ENCODE data around the gene RAPGEF6. TPM values are rescaled to one million over a fixed set of nuclear protein-coding genes. Genes with fewer than 3 reads are reported as not detected.

RAPGEF6 gene
- polyA plus RNA-seq, 6 donors from 2014 or later: 15.3 to 28.3 (median 23.3) TPM

DNA sequence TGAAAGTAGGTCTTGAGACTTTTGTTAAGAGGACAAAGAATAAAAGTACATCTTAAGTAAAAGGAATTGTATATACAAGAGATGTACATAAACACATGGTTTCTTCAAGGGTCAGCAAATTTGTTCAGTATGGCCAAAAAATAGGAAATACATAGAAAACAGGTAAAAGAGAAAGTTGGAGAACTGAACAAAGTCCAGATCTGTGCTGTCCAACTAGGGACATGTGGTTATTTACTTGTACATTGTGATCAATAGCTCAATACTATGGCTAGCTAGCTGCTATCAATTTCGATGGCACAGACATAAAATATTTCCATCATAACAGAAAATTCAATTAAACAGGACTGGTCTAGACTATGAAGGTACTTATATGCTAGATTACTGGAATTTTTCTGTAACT lies 92.3 kb downstream of the RAPGEF6 start:
- H3K27me3 Mint-ChIP-seq: no peaks in the 10 kb centered on the region
- H3K4me1 Mint-ChIP-seq: peaks cover 30 to 39% (median 38%) of the 10 kb centered on the region in 3 donors
- DNase-seq (no peak), ATAC-seq (ENCODE audit: low read depth in 2 of 2) (no peak)
- H3K9me3 Mint-ChIP-seq: no peaks in the 10 kb centered on the region
- H3K36me3 Mint-ChIP-seq: peaks cover 13 to 28% of the 10 kb centered on the region in 2 donors
- H3K27ac Mint-ChIP-seq: peak overlapping the region in 1 of 6 donors; percentile 22
- H3K4me3 Mint-ChIP-seq: no peak overlapping the region

DNA sequence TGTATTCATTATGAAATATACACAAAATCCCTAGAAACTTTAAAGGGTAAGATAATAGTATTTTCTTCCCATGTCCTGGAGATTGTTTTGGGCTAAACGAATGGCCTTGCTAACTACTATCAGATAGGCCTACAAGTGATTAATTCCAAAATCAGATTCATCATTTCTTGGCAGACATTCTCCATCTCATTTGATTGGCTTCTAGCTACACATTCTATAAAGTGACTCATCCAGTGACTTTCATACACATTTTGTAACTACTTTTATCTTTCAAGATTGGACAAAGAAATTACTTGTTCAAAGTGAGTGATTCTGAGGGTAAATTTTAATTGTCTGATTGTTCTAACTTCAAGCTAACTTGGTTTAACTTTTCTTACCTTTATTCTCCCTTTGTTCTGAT lies 93.3 kb downstream of the RAPGEF6 start:
- H3K4me1 Mint-ChIP-seq: peaks cover 31 to 38% (median 36%) of the 10 kb centered on the region in 3 donors
- H3K9me3 Mint-ChIP-seq: no peaks in the 10 kb centered on the region
- peak overlapping the region in 3 of 6 donors; percentile 6 to 74 (median 22) for H3K27ac Mint-ChIP-seq
- no peak overlapping the region for H3K4me3 Mint-ChIP-seq
- peaks cover 13 to 26% of the 10 kb centered on the region in 2 donors for H3K36me3 Mint-ChIP-seq
- no peak for ATAC-seq (ENCODE audit: low read depth in 2 of 2)
- DNase-seq: no peak
- no peaks in the 10 kb centered on the region for H3K27me3 Mint-ChIP-seq

DNA sequence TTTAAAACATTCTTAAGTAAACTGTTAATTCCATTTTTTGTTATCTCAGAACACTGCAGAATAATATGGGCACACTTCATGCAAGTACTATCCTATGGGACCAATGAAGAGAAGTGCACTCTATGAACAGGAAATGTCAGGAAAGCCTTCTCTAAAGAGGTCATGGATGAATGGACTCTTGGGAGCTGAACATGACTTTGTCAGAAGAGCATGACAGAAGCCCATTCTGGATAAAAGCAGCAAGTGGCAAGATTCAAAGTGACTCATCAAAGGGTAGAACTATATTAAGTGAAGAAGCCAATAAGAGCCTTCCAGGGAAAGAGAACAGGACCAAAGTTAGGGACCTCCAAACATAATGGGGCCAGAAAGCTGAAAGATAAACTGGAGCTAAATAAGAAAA lies 94.0 kb downstream of the RAPGEF6 start:
- no peak overlapping the region for H3K4me3 Mint-ChIP-seq
- H3K36me3 Mint-ChIP-seq: peaks cover 13 to 26% of the 10 kb centered on the region in 2 donors
- no peak for ATAC-seq (ENCODE audit: low read depth in 2 of 2)
- H3K4me1 Mint-ChIP-seq: peaks cover 36 to 42% (median 40%) of the 10 kb centered on the region in 3 donors
- H3K9me3 Mint-ChIP-seq: no peaks in the 10 kb centered on the region
- H3K27me3 Mint-ChIP-seq: no peaks in the 10 kb centered on the region
- no peak for DNase-seq
- H3K27ac Mint-ChIP-seq: peak overlapping the region in 5 of 6 donors; percentile 17 to 67 (median 60)

DNA sequence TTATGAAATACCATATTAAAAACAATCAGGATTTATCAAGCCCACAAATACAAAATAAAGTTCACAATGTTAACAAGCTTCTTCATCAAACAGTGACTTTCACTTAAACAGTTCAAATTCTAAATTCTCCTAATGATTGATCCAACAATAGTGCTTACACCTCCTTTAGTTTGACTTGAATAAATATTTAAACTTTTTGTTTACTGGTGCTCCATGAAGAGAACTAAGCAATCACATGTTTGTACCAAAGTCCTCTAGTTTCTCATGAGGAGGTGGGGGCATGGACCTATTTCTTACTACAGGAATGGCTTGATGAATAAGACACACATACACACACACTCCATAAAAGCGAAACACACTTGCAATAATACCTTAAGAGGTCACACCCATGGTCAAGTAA lies 95.8 kb downstream of the RAPGEF6 start:
- ATAC-seq (ENCODE audit: low read depth in 2 of 2) (no peak), DNase-seq (no peak)
- Mint-ChIP-seq H3K9me3 (no peaks in the 10 kb centered on the region), H3K27me3 (no peaks in the 10 kb centered on the region), H3K4me3 (no peak overlapping the region), H3K27ac (peak overlapping the region in 3 of 6 donors; percentile 6 to 59 (median 39)), H3K36me3 (peaks cover 9 to 16% of the 10 kb centered on the region in 2 donors), H3K4me1 (peaks cover 32 to 36% (median 34%) of the 10 kb centered on the region in 3 donors)

DNA sequence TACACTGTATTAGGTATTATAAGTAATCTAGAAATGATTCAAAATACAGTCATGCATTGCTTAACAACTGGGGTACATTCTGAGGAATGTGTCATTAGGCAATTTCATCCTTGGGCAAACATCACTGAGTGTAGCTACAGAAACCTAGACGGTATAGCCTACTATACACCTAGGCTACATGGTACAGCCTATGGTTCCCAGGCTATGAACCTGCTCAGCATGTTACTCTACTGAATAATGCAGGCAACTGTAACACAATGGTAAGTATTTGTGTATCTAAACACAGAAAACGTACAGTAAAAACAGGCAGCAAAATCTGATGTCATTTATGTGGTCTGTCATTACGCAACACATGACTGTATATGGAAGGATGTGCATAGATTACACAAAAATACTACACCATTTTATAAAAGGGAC lies 96.8 kb downstream of the RAPGEF6 start:
- H3K27me3 Mint-ChIP-seq: no peaks in the 10 kb centered on the region
- H3K4me1 Mint-ChIP-seq: peaks cover 33 to 35% (median 35%) of the 10 kb centered on the region in 3 donors
- H3K27ac Mint-ChIP-seq: peak overlapping the region in 5 of 6 donors; percentile 78 to 92 (median 87)
- no peaks in the 10 kb centered on the region for H3K9me3 Mint-ChIP-seq
- H3K4me3 Mint-ChIP-seq: no peak overlapping the region
- ATAC-seq (ENCODE audit: low read depth in 2 of 2) (no peak), DNase-seq (no peak)
- peaks cover 3 to 9% of the 10 kb centered on the region in 2 donors for H3K36me3 Mint-ChIP-seq

DNA sequence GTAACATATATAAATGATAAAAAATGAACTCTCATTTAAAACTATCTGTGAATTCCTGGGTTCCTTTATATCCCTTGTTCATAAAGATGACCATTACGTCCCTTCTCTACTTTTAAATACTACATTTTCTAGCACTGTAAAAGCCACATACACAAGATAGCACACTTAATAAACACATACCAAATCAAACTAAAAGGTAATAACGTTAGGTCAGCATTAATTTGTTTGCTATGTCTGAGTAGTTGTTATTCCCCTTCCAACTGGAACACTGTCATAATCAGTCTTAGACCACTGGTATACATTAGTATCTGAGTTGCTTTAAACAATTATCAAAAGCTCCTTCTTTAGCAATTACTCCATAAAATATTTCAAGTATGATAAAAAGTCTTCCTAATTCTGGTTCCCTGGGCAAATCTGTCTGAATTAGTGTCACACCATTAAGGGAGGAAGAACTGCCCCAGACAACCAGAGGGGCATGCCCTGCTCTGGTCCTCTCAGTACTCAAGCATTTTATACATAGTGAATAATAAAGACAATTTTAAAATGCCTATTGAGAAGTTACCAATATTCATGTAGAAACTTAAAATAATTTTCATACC lies 98.1 kb downstream of the RAPGEF6 start:
- ATAC-seq (ENCODE audit: low read depth in 2 of 2): peak; percentile 9 to 11
- no peaks in the 10 kb centered on the region for H3K36me3 Mint-ChIP-seq
- peak overlapping the region in 7 of 8 donors; percentile 19 to 75 (median 53) for H3K4me3 Mint-ChIP-seq
- DNase-seq: no peak
- H3K27me3 Mint-ChIP-seq: no peaks in the 10 kb centered on the region
- peak overlapping the region; percentile 88 to 97 (median 92) for H3K27ac Mint-ChIP-seq
- peaks cover 37 to 41% (median 37%) of the 10 kb centered on the region in 3 donors for H3K4me1 Mint-ChIP-seq
- H3K9me3 Mint-ChIP-seq: no peaks in the 10 kb centered on the region

DNA sequence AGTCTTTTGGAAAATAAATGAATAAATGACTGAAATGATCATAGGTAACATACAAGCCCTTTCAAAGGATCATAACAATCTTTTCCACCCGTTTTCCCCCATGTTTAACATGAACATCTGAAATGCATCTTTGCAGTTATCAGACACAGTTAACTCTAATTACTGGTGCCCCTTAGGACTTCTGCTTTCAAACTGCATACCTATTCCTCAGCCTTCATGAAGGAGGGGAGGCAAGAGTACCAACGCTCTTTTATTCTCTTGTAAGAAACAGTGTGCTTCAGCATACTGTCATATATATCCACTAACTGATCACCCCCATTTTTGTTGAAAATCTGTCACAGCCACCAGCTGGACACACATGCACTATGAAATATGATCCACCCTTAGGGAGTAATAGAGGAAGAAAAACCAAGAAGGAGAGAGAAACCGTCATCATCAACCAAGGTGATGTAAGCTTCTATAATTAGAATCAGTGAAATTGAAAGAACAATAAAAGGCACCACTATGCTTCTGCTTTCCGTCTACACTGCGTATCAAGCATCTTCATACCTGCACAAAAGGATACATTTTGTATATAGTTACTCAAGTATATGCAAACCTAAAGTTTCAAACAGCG lies 98.7 kb downstream of the RAPGEF6 start:
- Mint-ChIP-seq H3K36me3 (no peaks in the 10 kb centered on the region), H3K27me3 (no peaks in the 10 kb centered on the region), H3K27ac (peak overlapping the region; percentile 88 to 97 (median 92)), H3K4me1 (peaks cover 36 to 41% (median 37%) of the 10 kb centered on the region in 3 donors), H3K4me3 (peak overlapping the region; percentile 4 to 75 (median 47)), H3K9me3 (no peaks in the 10 kb centered on the region)
- DNase-seq (peak; percentile 85), ATAC-seq (ENCODE audit: low read depth in 2 of 2) (peak; percentile 94 to 95)

DNA sequence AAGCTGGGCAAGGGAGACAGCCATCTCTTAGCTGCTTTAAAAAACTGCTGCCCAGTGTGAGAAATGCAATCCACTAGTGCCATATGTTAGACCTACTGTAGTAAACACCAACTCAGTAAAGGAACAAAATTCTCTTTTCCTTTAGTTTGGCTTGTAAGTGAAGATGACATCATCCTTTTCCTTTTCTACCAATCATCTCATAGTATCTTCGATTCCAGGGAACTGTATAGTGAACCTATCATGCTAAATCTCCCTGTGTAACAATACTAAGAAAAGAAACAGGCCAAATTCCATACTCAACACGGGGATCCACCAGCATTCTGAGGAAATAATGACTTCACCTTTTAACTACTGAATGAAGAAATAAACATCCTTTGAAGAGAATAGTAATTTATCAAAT lies 100.1 kb downstream of the RAPGEF6 start:
- H3K27ac Mint-ChIP-seq: peak overlapping the region; percentile 29 to 92 (median 72)
- ATAC-seq (ENCODE audit: low read depth in 2 of 2) (no peak), DNase-seq (no peak)
- H3K9me3 Mint-ChIP-seq: no peaks in the 10 kb centered on the region
- no peak overlapping the region for H3K4me3 Mint-ChIP-seq
- H3K36me3 Mint-ChIP-seq: no peaks in the 10 kb centered on the region
- peaks cover 25 to 33% (median 26%) of the 10 kb centered on the region in 3 donors for H3K4me1 Mint-ChIP-seq
- H3K27me3 Mint-ChIP-seq: no peaks in the 10 kb centered on the region

DNA sequence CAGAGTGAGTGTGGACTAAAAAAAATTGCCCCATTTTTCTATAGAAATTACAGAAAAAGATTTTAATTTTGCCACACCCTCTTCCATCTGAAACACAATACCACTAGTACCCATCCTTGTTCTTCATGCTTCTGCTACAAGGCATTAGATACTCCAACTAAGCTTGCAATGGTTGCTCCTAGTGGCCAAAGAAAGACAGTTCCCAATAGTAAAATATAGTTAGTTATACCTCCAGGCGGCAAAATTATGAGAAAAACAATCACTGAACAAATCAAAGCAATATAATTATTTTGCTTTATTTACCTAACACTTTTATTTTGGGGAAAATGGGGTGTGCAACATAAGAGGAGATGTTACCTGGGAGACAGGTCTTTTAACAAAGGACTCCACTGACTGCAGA lies 101.2 kb downstream of the RAPGEF6 start:
- DNase-seq (no peak), ATAC-seq (ENCODE audit: low read depth in 2 of 2) (no peak)
- Mint-ChIP-seq H3K4me3 (no peak overlapping the region), H3K27ac (peak overlapping the region in 3 of 6 donors; percentile 8 to 47 (median 11)), H3K27me3 (no peaks in the 10 kb centered on the region), H3K9me3 (no peaks in the 10 kb centered on the region), H3K36me3 (no peaks in the 10 kb centered on the region), H3K4me1 (peaks cover 23 to 39% (median 27%) of the 10 kb centered on the region in 3 donors)

DNA sequence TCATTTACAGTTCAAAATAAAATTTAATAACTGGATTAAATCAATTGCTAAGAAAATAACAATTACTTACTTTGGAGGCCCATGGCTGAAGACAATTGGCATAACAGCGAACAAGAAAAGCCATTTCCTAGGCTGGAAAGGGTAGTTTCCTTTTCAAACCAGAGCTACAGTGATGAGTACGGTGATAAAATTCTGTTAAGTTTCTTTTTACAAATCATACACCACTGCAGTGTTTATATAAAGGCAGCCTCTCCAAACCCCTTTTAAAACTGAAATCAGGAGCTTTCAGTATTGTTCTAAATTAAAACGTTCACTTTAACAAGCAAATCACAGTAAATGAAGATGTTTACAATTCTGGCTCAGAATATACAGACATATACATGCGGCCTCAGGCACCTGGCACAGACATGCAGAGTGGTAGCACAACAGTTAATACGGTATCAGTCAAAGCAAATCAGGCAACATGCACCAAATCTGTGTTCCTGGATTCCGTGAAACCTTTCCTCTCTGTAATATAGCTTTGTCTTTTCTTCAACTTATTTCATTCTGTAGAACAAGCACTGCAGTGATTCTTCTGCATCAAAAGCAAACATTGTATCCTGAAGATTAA lies 102.9 kb downstream of the RAPGEF6 start:
- no peaks in the 10 kb centered on the region for H3K9me3 Mint-ChIP-seq
- peaks cover 0 to 1% of the 10 kb centered on the region in 2 donors for H3K36me3 Mint-ChIP-seq
- DNase-seq: no peak
- ATAC-seq (ENCODE audit: low read depth in 2 of 2): no peak
- H3K4me1 Mint-ChIP-seq: peaks cover 32 to 38% (median 37%) of the 10 kb centered on the region in 3 donors
- no peaks in the 10 kb centered on the region for H3K27me3 Mint-ChIP-seq
- peak overlapping the region in 5 of 6 donors; percentile 32 to 59 (median 48) for H3K27ac Mint-ChIP-seq
- H3K4me3 Mint-ChIP-seq: peak overlapping the region in 5 of 8 donors; percentile 28 to 59 (median 31)

DNA sequence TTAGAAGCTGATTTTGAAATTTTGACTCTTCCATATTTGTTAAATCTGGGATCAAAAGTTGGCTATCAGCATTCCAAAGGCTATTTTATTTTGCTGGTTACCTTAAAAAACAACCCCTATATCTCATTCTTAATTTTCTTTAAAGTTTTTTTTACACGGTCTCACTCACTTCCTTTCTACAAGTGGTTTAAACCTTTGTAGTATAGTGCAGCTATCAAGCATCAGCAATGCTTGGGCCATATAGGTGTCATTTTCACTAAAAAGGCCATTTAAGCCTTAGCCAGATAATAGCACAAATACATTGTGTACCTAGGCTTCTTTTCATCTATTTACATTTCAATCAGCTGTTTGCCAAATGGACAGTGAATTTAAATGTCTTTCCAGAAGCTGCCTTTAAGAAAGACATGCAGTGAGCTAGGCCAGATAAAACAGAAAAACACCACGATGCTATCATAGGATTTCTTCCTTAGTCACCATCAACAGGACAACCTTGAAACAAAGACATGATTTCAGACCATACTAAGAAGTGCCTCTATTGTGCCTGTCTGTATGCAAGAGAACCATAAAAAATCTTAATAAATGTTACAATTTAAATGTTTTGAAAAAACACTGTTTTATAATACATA lies 104.2 kb downstream of the RAPGEF6 start:
- peaks cover 0 to 4% of the 10 kb centered on the region in 2 donors for H3K36me3 Mint-ChIP-seq
- ATAC-seq (ENCODE audit: low read depth in 2 of 2) (no peak), DNase-seq (no peak)
- peaks cover 35 to 42% (median 39%) of the 10 kb centered on the region in 3 donors for H3K4me1 Mint-ChIP-seq
- H3K27ac Mint-ChIP-seq: peak overlapping the region in 3 of 6 donors; percentile 13 to 59 (median 27)
- no peaks in the 10 kb centered on the region for H3K9me3 Mint-ChIP-seq
- H3K4me3 Mint-ChIP-seq: no peak overlapping the region
- no peaks in the 10 kb centered on the region for H3K27me3 Mint-ChIP-seq

DNA sequence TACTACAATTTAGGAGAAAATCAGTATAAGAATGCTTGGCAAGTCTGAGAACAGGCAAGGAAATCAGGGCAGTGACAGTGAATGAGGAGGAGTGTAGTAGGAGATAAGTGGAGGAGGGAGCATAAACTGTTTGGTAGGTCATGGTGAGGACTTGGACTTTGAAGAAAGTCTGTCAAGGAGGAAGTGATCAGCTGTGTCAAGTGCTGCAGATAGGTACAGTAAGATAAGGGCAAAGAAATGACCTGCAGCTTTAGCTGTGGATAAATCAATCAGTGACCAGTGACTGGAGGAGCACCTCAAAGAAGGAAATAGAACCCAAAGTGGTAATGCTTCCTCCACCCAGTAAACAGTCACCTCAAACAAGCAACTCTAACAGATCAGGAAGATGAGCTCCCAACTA lies 106.3 kb downstream of the RAPGEF6 start:
- H3K27ac Mint-ChIP-seq: peak overlapping the region in 4 of 6 donors; percentile 16 to 94 (median 58)
- peaks cover 33 to 48% (median 47%) of the 10 kb centered on the region in 3 donors for H3K4me1 Mint-ChIP-seq
- H3K36me3 Mint-ChIP-seq: peaks cover 0 to 4% of the 10 kb centered on the region in 2 donors
- no peaks in the 10 kb centered on the region for H3K9me3 Mint-ChIP-seq
- DNase-seq (no peak), ATAC-seq (ENCODE audit: low read depth in 2 of 2) (no peak)
- H3K4me3 Mint-ChIP-seq: no peak overlapping the region
- H3K27me3 Mint-ChIP-seq: no peaks in the 10 kb centered on the region

DNA sequence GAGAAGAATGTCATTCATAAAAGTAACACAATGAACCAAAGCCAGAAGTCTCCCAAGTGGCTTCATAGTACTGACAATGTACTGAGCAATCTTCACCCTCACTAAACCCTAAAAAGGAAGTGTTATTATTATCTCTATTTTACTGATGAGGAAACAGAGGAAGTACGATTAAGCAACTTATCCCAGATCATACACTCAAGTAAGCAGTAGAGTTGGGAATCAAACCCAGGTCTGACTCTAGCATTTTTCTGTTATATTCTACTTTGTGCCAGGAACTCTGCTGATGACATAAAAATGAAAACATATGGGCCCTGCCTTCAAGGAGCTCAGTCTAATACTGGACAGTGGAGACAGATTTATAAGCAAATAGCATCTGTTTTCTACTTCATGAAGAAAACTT lies 109.2 kb downstream of the RAPGEF6 start:
- H3K4me3 Mint-ChIP-seq: no peak overlapping the region
- no peaks in the 10 kb centered on the region for H3K9me3 Mint-ChIP-seq
- peak overlapping the region in 4 of 6 donors; percentile 11 to 65 (median 14) for H3K27ac Mint-ChIP-seq
- peaks cover 0 to 5% of the 10 kb centered on the region in 2 donors for H3K36me3 Mint-ChIP-seq
- peaks cover 30 to 39% (median 37%) of the 10 kb centered on the region in 3 donors for H3K4me1 Mint-ChIP-seq
- ATAC-seq (ENCODE audit: low read depth in 2 of 2) (no peak), DNase-seq (no peak)
- no peaks in the 10 kb centered on the region for H3K27me3 Mint-ChIP-seq
